HCT116 (cell line): ENCODE measurements around the gene COQ2. TPM values are rescaled to one million over a fixed set of nuclear protein-coding genes. Genes with fewer than 3 reads are reported as not detected.

Experiments
- ATAC-seq: fragments of 200-7000 bp; cut with Tn5 transposase; 2 replicates; pipeline ENCODE4 v1.9.1; 2020; ENCODE audit warnings: mild to moderate bottlenecking, moderate library complexity
- BruUV-seq: library from RNA; stranded (reverse); fragments of 400-500 nt; replicated peaks from 2 replicates; lab custom pipeline; 2021; lab: Mats Ljungman, UMichigan
- CTCF ChIA-PET: fragments of 300-600 bp; sonication (Branson Sonifier 250); formaldehyde crosslinking; loops from one replicate; lab custom pipeline; 2021; ENCODE audit warnings: antibody characterized with exemption; lab: Charles Lee
- POLR2A ChIA-PET: fragments of 300-600, 350-600 bp; sonication (Branson Sonifier 250); formaldehyde crosslinking; loops from one replicate; lab custom pipeline; 2021; ENCODE audit warnings: antibody characterized with exemption; lab: Charles Lee
- RAD21 ChIA-PET, 2 experiments: fragments of 300-600 bp; sonication (Branson Sonifier 250); formaldehyde crosslinking; loops; one replicate each; lab custom pipeline; 2023; ENCODE audit warnings: low total read pairs in 2 of 2; ENCODE audit not compliant: uncharacterized antibody in 2 of 2, unreplicated experiment in 2 of 2, low non-redundant PET in 1 of 2; lab: Charles Lee
- DNase-seq: peaks from one replicate; pipeline ENCODE4 v3.0.0-alpha.2; 2010; ENCODE audit warnings: low read depth, low spot score
- H2AFZ ChIP-seq: fragments of 200-600 bp; shearing (Covaris generic), sonication (generic); 2 replicates; pipeline ENCODE4 v1.6.1; 2017; ENCODE audit warnings: low read depth, mixed run types, mixed read lengths, antibody characterized with exemption, low read length; ENCODE audit not compliant: poor library complexity, severe bottlenecking
- H3K27ac ChIP-seq: 2 replicates; pipeline ENCODE4 v1.5.1; 2012; ENCODE audit warnings: low read depth, low read length
- H3K27me3 ChIP-seq: fragments of 200-600 bp; sonication (generic); 2 replicates; pipeline ENCODE4 v1.6.1; 2016; ENCODE audit warnings: mixed run types, low read length, mixed read lengths; ENCODE audit not compliant: insufficient read depth
- H3K36me3 ChIP-seq, 2 experiments: fragments of 200-500 bp in 1 of 2; fragments of 200-600 bp in 1 of 2; sonication (Bioruptor generic) in 1 of 2; sonication (generic) in 1 of 2; 2 replicates each; pipeline versions ENCODE4 v1.5.1 to v1.6.1; 2014 to 2016; ENCODE audit warnings: low read length in 2 of 2, inconsistent platforms in 1 of 2, mixed read lengths in 1 of 2, mixed run types in 1 of 2; ENCODE audit not compliant: insufficient read depth in 2 of 2, control insufficient read depth in 1 of 2
- H3K4me1 ChIP-seq, 2 experiments: fragments of 200-600 bp in 1 of 2; sonication (generic) in 1 of 2; 2 replicates each; pipeline versions ENCODE4 v1.5.1 to v1.6.1; 2012 to 2017; ENCODE audit warnings: low read length in 2 of 2, inconsistent platforms in 1 of 2, mild to moderate bottlenecking in 1 of 2, mixed read lengths in 1 of 2, mixed run types in 1 of 2, moderate library complexity in 1 of 2; ENCODE audit not compliant: insufficient read depth in 2 of 2, control insufficient read depth in 1 of 2
- H3K4me2 ChIP-seq: fragments of 200-600 bp; sonication (generic); 2 replicates; pipeline ENCODE4 v1.6.1; 2017; ENCODE audit warnings: mixed run types, low read length, mixed read lengths
- H3K4me3 ChIP-seq, 2 experiments: fragments of 200-600 bp in 1 of 2; sonication (generic) in 1 of 2; replicated peaks in 1 of 2; 2 replicates each; pipeline ENCODE4 v1.5.1; 2011 to 2016; ENCODE audit warnings: low read length in 2 of 2, control low read depth in 1 of 2, low read depth in 1 of 2, mild to moderate bottlenecking in 1 of 2, mixed read lengths in 1 of 2, mixed run types in 1 of 2
- H3K79me2 ChIP-seq: fragments of 200-600 bp; sonication (generic); 2 replicates; pipeline ENCODE4 v1.6.1; 2017; ENCODE audit warnings: mild to moderate bottlenecking, mixed run types, low read length, moderate library complexity, mixed read lengths; ENCODE audit not compliant: insufficient read depth
- H3K9ac ChIP-seq: fragments of 200-600 bp; sonication (generic); 2 replicates; pipeline ENCODE4 v1.6.1; 2016; ENCODE audit warnings: low read length, mixed read lengths
- H3K9me2 ChIP-seq: fragments of 200-600 bp; sonication (generic), shearing (Covaris generic); 2 replicates; pipeline ENCODE4 v1.6.1; 2017; ENCODE audit warnings: mixed run types, mild to moderate bottlenecking, moderate library complexity; ENCODE audit not compliant: insufficient read depth
- H3K9me3 ChIP-seq, 2 experiments: fragments of 200-500 bp in 1 of 2; fragments of 200-600 bp in 1 of 2; sonication (Bioruptor generic) in 1 of 2; sonication (generic) in 1 of 2; 2 replicates each; pipeline ENCODE4 v1.6.1; 2014 to 2017; ENCODE audit warnings: low read length in 2 of 2, mixed read lengths in 2 of 2, inconsistent platforms in 1 of 2, low read depth in 1 of 2, mild to moderate bottlenecking in 1 of 2, mixed run types in 1 of 2, moderate library complexity in 1 of 2; ENCODE audit not compliant: control insufficient read depth in 1 of 2, insufficient read depth in 1 of 2
- H4K20me1 ChIP-seq: fragments of 200-600 bp; sonication (generic), shearing (Covaris generic); 2 replicates; pipeline ENCODE4 v1.6.1; 2017; ENCODE audit warnings: mixed run types, mild to moderate bottlenecking, moderate library complexity; ENCODE audit not compliant: insufficient read depth
- CBX3 ChIP-seq: IDR thresholded peaks from 2 replicates; pipeline ENCODE4 v1.6.1; 2012; ENCODE audit warnings: low read depth
- CTCF ChIP-seq, 3 experiments: fragments of 200-600 bp in 1 of 3; sonication (generic) in 1 of 3; IDR thresholded peaks in 2 of 3; conservative IDR thresholded peaks in 1 of 3; 2 replicates each; pipeline ENCODE4 v1.5.1; 2012 to 2017; ENCODE audit warnings: low read depth in 2 of 3, low read length in 2 of 3, antibody characterized with exemption in 1 of 3, borderline replicate concordance in 1 of 3, control low read depth in 1 of 3, mild to moderate bottlenecking in 1 of 3, mixed read lengths in 1 of 3, mixed run types in 1 of 3, moderate library complexity in 1 of 3; ENCODE audit not compliant: insufficient read depth in 1 of 3
- EZH2 ChIP-seq: fragments of 200-600 bp; sonication (generic); IDR thresholded peaks from 2 replicates; pipeline ENCODE4 v1.6.1; 2017; ENCODE audit warnings: antibody characterized with exemption, mixed run types
- EZH2phosphoT487 ChIP-seq: fragments of 200-600 bp; IDR thresholded peaks from 2 replicates; pipeline ENCODE4 v1.6.1; 2018; ENCODE audit warnings: antibody characterized with exemption, borderline replicate concordance
- JUND ChIP-seq: IDR thresholded peaks from 2 replicates; pipeline ENCODE4 v1.6.1; 2012
- REST ChIP-seq: IDR thresholded peaks from 2 replicates; pipeline ENCODE4 v1.6.1; 2012; ENCODE audit warnings: low read depth
- SIN3A ChIP-seq: IDR thresholded peaks from 2 replicates; pipeline ENCODE4 v1.6.1; 2012; ENCODE audit warnings: low read depth
- SP1 ChIP-seq: IDR thresholded peaks from 2 replicates; pipeline ENCODE4 v1.6.1; 2012; ENCODE audit warnings: low read depth
- YY1 ChIP-seq: IDR thresholded peaks from 2 replicates; pipeline ENCODE4 v1.6.1; 2011; ENCODE audit warnings: low read length, low read depth, moderate library complexity, mild to moderate bottlenecking; ENCODE audit not compliant: insufficient replicate concordance; ENCODE audit errors: extremely low read depth
- ZFX ChIP-seq: fragments of 450-650 bp; IDR thresholded peaks from 2 replicates; pipeline ENCODE4 v1.6.1; 2017
- intact Hi-C: fragments of 100-400 bp; cut with micrococcal nuclease; formaldehyde crosslinking; loops from 2 replicates; pipeline ENCODE4 v1.10.0; 2022
- total RNA-seq: library from RNA; stranded (reverse); gene quantifications from one replicate; pipeline ENCODE4 v1.2.1, GENCODE V29; 2021; ENCODE audit not compliant: unreplicated experiment
- TF ChIP-seq, protein P1 (sequence below): IDR thresholded peaks from 2 replicates; pipeline ENCODE4 v1.6.1; 2011; ENCODE audit warnings: mild to moderate bottlenecking, low read length, moderate library complexity; ENCODE audit not compliant: insufficient replicate concordance; ENCODE audit errors: extremely low read depth

Gene COQ2
- total RNA-seq, 1 experiment from 2014 or later = 20.6 TPM

DNA sequence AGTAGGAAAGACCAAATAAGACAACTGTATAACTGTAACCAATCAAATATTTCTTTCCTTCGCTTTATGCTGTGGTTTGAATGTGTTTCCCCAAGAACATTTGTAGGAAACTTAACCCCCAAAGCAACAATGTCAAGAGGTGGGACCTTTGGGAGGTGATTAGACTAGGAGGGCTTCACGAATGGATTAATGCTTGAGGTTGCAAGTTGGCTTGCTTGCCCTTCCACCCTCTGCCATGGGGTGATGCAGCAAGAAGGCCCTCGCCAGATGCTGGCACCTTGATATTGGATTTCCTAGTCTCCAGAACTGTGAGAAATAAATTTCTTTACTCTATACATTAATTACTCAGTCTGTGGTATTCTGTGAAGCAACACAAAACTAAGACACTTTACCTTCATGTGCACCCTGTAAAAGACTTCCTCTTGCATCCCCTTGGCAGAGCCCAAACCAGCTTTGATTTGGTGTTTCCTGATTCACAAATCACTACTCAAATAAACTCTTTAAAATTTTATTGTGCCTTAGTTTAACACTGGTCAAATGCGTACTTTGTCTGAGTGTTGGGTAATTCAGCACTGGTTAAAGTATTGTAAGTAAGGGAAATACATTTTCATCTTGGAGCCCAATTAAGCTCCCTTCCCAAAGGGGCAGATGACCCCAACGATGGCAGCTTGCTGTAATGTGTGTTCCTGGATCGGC is 59.9 kb downstream of the COQ2 start:
- Histone ChIP-seq H3K4me2 (no peak overlapping the region), H3K79me2 (no peaks in the 10 kb centered on the region), H2AFZ (no peak overlapping the region), H3K27me3 (no peaks in the 10 kb centered on the region), H3K9ac (no peak overlapping the region), H3K4me1 (peaks cover 0 to under 1% of the 10 kb centered on the region in 2 experiments; a peak in 1 of 4 replicates), H3K9me3 (no peaks in the 10 kb centered on the region), H3K27ac (no peak overlapping the region), H3K4me3 (no peak overlapping the region), H4K20me1 (no peaks in the 10 kb centered on the region), H3K36me3 (no peaks in the 10 kb centered on the region), H3K9me2 (no peaks in the 10 kb centered on the region)
- RAD21 ChIA-PET = interaction anchor here in 1 of 2 experiments (0.6 kb wide), 1 partner anchor 151 kb away, joined by 4 read pairs; no protein-coding TSS in a partner anchor
- no peak for ATAC-seq
- intact Hi-C loops = no loop called here
- CTCF ChIA-PET = no interaction called here
- BruUV-seq = no TSS peak
- DNase-seq = no peak
- POLR2A ChIA-PET = no interaction called here
- TF ChIP-seq, protein P1, sequence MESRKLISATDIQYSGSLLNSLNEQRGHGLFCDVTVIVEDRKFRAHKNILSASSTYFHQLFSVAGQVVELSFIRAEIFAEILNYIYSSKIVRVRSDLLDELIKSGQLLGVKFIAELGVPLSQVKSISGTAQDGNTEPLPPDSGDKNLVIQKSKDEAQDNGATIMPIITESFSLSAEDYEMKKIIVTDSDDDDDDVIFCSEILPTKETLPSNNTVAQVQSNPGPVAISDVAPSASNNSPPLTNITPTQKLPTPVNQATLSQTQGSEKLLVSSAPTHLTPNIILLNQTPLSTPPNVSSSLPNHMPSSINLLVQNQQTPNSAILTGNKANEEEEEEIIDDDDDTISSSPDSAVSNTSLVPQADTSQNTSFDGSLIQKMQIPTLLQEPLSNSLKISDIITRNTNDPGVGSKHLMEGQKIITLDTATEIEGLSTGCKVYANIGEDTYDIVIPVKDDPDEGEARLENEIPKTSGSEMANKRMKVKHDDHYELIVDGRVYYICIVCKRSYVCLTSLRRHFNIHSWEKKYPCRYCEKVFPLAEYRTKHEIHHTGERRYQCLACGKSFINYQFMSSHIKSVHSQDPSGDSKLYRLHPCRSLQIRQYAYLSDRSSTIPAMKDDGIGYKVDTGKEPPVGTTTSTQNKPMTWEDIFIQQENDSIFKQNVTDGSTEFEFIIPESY = no peak
- TF ChIP-seq SIN3A = no peak

DNA sequence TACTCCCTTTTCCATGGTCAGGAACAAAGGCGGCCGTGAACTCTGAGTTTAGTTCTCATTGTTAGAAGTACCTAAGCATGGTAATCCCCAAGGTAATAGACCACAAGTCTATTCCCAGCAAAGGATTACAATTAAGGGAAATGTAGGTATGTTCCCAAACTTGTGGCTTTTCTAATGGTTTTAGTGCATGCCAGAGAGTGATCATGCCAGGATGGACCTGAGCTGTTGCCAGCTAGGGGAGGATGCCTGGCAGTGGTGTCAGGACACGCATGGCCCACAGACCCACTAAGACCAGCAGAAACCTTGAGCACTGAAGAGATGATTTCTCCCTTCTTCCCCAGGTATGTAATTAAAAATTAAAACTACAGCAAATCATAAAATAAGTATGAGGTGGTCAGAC is 60.8 kb downstream of the COQ2 start:
- POLR2A ChIA-PET = no interaction called here
- no peak overlapping the region for H3K4me2 ChIP-seq
- no peak overlapping the region for H2AFZ ChIP-seq
- no TSS peak for BruUV-seq
- H3K27ac ChIP-seq = no peak overlapping the region
- ATAC-seq (no peak), DNase-seq (no peak)
- H3K9ac ChIP-seq = no peak overlapping the region
- no peaks in the 10 kb centered on the region for H4K20me1 ChIP-seq
- H3K27me3 ChIP-seq = no peaks in the 10 kb centered on the region
- peaks cover 0 to 5% of the 10 kb centered on the region in 2 experiments; a peak in 1 of 4 replicates for H3K4me1 ChIP-seq
- no peak overlapping the region for H3K4me3 ChIP-seq
- CTCF ChIA-PET = no interaction called here
- intact Hi-C loops = no loop called here
- no peaks in the 10 kb centered on the region for H3K79me2 ChIP-seq
- H3K9me2 ChIP-seq = no peaks in the 10 kb centered on the region
- no peaks in the 10 kb centered on the region for H3K9me3 ChIP-seq
- no peaks in the 10 kb centered on the region for H3K36me3 ChIP-seq
- RAD21 ChIA-PET = no interaction called here
- no peak for TF ChIP-seq SIN3A
- TF ChIP-seq ZFX = no peak
- TF ChIP-seq CTCF (IDR thresholded peaks at IDR 0.05 in 2 of 3, conservative IDR thresholded peaks at IDR 0.05 in 1 of 3; ENCODE audit: borderline replicate concordance in 1 of 3, insufficient read depth in 1 of 3, low read depth in 2 of 3, low read length in 2 of 3) = no peak
- no peak for TF ChIP-seq SP1
- no peak for TF ChIP-seq YY1
- TF ChIP-seq EZH2 = no peak
- TF ChIP-seq REST = no peak
- no peak for TF ChIP-seq EZH2phosphoT487
- no peak for TF ChIP-seq JUND
- TF ChIP-seq CBX3 = no peak
